ENCODE data around the gene PVALEF.

DNA sequence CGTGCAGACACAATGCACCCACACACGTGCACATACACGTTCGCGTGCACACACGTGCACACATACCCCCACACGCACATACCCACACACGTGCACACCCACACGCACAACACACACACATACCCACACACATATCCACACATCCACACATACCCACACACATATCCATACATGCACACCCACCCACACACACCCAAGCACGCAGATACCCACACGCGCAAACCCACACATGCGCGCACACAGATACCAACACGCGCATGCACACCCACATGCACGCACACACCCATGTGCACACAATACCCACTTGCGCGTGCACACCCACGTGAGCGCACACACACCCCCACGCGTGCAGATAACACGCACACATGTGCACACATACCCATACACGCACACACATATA is 26.8 kb upstream of the PVALEF start:
- TF ChIP-seq CTCF (IDR thresholded peaks at IDR 0.05) (no peak), POLR2A (IDR thresholded peaks at IDR 0.05) (no peak)

Data from uterus (tissue), 2 donors.